Stimulated activated CD4-positive, alpha-beta T cell treated with anti-CD3 and anti-CD28 coated beads, TNF-alpha, amount 100 ng/mL, for 1 hour (primary cell): ENCODE measurements around the gene PCDHGA9.
"Not testable (repeated sequence)": the region's sequence is repeated elsewhere in the genome, so short reads cannot be mapped to it uniquely, and the experiment has no call there.

Experiments
- DNase-seq, 3 donors: peaks; one replicate each; pipeline ENCODE4 v3.0.0-alpha.2; 2020; ENCODE audit warnings: low read depth in 3 of 3, low spot score in 1 of 3

PCDHGA9 gene

GRCh38 chr5:141402553-141403243 lies at the start of gene PCDHGA9:
Gene PCDHGA9, plus strand, starts transcription at chr5:141402778. Its CDS starts 175 bp downstream, at chr5:141402953.
- DNase-seq: no peak

DNA sequence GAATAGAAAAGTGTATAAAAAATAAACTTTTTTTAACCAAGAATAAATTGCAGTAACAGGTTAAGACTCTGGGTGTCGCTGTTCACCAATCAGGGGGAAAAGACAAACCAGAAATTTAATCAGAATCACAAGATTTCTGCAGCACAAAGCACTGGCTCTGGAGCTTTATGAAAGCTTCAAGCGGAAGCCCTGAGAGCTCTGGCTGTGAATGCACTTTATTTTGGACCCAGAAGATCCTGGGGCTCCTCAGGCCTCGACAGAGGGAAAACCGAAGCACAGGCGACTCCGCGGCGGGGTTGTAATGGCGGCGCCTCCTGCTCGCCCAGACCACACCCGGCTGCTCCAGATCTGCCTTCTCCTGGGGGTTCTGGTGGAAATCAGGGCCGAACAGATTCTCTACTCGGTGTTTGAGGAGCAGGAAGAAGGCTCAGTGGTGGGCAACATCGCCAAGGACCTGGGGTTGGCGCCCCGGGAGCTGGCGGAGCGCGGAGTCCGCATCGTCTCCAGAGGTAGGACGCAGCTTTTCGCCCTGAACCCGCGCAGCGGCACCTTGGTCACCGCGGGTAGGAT lies 47.6 kb upstream of the PCDHGA9 start, which contains the start of gene PCDHGA4:
Gene PCDHGA4 (plus strand): TSS at position 122 of the 570 bp plus-strand sequence. CDS start 87 bp downstream, at position 209.
- DNase-seq: no peak

GRCh38 chr5:141355641-141356040 lies 46.9 kb upstream of the PCDHGA9 start:
- DNase-seq: no peak

DNA sequence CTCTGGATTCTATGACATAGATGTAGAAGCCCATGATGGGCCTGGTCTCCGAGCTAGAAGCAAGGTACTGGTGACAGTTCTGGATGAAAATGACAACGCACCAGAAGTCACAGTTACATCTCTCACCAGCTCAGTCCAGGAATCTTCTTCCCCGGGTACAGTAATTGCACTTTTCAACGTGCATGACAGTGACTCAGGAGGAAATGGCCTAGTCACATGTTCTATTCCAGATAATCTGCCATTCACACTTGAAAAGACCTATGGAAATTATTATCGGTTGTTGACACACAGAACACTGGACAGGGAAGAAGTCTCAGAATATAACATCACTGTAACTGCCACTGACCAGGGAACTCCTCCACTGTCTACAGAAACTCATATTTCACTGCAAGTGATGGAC lies 46.4 kb upstream of the PCDHGA9 start:
- no peak for DNase-seq

DNA sequence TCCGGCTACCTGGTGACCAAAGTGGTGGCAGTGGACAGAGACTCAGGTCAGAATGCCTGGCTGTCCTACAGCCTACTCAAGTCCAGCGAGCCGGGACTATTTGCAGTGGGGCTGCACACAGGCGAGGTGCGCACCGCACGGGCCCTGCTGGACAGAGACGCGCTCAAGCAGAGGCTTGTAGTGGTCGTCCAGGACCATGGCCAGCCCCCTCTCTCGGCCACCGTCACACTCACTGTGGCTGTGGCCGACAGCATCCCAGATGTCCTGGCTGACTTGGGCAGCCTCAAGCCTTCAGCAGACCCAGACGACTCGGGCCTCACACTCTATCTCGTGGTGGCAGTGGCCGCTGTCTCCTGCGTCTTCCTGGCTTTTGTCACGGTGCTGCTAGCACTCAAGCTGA lies 45.6 kb upstream of the PCDHGA9 start:
- no peak for DNase-seq

GRCh38 chr5:141359790-141360426 lies 42.7 kb upstream of the PCDHGA9 start, which contains the start of gene PCDHGB2:
Gene PCDHGB2, plus strand, starts transcription at chr5:141359994. Its CDS starts 142 bp downstream, at chr5:141360136.
- no peak for DNase-seq

DNA sequence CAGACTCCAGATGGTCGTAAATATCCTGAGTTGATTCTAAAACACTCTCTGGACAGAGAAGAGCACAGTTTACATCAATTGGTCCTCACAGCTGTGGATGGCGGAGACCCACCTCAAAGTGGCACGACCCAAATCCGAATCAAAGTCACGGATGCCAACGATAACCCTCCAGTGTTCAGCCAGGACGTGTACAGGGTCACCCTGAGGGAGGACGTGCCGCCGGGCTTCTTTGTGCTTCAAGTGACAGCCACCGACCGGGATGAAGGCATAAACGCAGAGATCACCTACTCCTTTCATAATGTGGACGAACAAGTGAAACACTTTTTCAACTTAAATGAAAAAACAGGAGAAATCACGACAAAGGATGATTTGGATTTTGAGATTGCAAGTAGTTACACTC lies 41.9 kb upstream of the PCDHGA9 start:
- no peak for DNase-seq

DNA sequence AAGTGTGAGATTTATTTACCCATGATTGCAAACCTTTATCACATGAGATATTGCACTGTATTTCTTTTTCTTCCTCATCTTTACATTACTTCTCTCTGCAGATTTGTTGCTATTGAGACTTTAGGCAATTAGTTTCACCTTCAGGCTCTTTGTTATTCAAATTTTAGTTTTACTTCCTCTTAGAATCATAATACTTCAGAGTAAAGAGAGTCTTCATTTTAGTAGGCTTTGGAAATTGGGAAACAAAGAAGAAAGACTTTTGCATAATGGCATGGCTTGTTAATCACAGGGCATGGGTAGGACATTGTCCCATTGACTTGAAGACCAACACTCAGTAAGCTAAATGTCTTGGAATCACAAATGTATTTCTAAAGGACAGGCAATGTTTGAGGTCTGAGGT lies 39.9 kb upstream of the PCDHGA9 start:
- DNase-seq: no peak

GRCh38 chr5:141363952-141364660 lies 38.5 kb upstream of the PCDHGA9 start, which contains the start of gene PCDHGA5:
Gene PCDHGA5, plus strand, starts transcription at chr5:141364162. Its CDS starts 169 bp downstream, at chr5:141364331.
- DNase-seq: no peak

GRCh38 chr5:141366016-141366896 lies 36.3 kb upstream of the PCDHGA9 start:
- DNase-seq: no peak

DNA sequence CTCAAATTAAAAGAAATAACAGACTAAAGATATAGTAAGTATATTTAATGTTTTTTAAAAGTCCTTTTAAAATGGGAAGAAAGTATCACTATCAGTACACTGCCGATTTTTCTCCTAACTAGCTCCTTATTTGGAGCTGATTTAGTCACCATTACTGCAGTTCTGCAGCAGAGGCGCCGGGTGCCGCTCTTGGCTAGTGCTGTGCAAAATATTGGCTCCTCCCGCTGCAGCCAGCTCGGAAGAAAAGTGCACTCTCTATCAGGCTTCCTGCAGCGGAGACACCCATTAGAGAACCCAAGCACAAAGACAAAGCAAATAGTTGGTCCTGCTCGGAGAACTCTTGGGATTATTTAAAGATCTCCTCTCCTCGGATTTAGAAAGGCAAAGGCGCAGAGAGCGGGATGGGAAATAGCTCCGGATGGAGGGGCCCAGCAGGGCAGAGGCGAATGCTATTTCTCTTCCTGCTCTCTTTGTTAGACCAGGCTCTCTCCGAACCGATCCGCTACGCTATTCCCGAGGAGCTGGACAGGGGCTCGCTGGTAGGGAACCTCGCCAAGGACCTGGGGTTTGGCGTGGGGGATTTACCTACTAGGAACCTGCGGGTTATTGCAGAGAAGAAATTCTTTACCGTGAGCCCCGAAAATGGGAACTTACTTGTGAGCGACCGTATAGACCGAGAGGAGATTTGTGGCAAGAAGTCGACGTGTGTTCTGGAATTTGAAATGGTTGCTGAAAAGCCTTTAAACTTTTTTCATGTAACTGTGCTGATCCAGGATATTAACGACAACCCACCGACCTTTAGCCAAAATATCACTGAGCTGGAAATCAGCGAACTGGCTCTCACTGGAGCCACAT lies 32.4 kb upstream of the PCDHGA9 start, which contains the start of gene PCDHGB3:
Gene PCDHGB3 (plus strand): TSS at position 249 of the 855 bp plus-strand sequence. CDS start 153 bp downstream, at position 402.
- DNase-seq: peak in 1 of 3 donors; percentile 11

- no peak for DNase-seq
Observed at GRCh38 chr5:141371572-141372475, 30.8 kb upstream of the PCDHGA9 start.

DNA sequence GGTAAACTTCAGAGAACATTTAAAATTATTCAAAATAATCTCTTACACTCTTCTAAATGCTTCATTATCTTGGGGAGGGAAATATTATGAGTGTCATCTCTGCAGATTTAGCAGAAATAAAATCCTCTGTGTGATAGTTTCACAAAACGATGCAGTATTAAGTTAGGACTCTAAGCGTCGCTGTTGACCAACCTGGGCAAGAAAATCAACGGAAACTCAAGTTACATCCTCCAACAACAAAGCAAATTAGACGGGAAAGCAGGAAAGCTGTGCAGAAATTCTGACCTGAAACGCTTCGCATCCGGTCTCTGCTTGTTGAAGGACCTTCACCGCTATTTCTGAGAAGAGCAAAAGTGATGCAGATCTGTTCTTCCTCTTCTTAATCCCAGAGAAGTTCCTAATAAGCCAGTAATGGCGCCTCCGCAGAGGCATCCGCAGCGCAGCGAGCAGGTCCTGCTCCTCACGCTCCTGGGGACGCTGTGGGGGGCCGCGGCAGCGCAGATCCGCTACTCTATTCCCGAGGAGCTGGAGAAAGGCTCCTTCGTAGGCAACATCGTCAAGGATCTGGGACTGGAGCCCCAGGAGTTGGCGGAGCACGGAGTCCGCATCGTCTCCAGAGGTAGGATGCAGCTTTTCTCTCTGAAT lies 28.8 kb upstream of the PCDHGA9 start, which contains the start of gene PCDHGA6:
Gene PCDHGA6 (plus strand): TSS at position 219 of the 645 bp plus-strand sequence. CDS start 193 bp downstream, at position 412.
- no peak for DNase-seq

GRCh38 chr5:141374627-141375026 lies 28.0 kb upstream of the PCDHGA9 start:
- no peak for DNase-seq

DNA sequence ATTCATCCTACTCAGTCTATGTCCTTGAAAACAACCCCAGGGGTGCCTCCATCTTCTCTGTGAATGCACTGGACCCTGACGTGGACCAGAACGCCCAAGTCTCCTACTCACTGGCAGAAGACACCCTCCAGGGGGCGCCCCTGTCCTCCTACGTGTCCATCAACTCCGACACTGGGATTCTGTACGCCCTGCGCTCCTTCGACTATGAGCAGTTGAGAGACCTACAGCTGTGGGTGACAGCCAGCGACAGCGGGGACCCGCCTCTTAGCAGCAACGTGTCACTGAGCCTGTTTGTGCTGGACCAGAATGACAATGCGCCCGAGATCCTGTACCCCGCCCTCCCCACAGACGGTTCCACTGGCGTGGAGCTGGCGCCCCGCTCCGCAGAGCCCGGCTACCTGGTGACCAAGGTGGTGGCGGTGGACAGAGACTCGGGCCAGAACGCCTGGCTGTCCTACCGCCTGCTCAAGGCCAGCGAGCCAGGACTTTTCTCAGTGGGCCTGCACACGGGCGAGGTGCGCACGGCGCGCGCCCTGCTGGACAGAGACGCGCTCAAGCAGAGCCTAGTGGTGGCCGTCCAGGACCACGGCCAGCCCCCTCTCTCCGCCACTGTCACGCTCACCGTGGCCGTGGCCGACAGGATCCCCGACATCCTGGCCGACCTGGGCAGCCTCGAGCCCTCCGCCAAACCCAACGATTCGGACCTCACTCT lies 27.0 kb upstream of the PCDHGA9 start:
- DNase-seq: not testable (repeated sequence)

- DNase-seq: no peak
Observed at GRCh38 chr5:141382469-141383294, 19.9 kb upstream of the PCDHGA9 start, which contains the start of gene PCDHGA7. Gene PCDHGA7, plus strand, starts transcription at chr5:141382742. Its CDS starts 158 bp downstream, at chr5:141382900.
